Stimulated activated CD4-positive, alpha-beta T cell treated with anti-CD3 and anti-CD28 coated beads, Interleukin-2, amount 100 ng/mL, for 4 hours (primary cell): Measurements from ENCODE around the gene EIF1AD.
"Not testable (repeated sequence)": the region's sequence is repeated elsewhere in the genome, so short reads cannot be mapped to it uniquely, and the experiment has no call there.

Experiments
- DNase-seq: peaks from one replicate; pipeline ENCODE4 v3.0.0-alpha.2; 2020; ENCODE audit warnings: low read depth

EIF1AD gene

GRCh38 chr11:66022401-66023185 lies 20.6 kb upstream of the EIF1AD start:
- peak; percentile 62 for DNase-seq

- no peak for DNase-seq
Measured at GRCh38 chr11:66020618-66021357, 18.8 kb upstream of the EIF1AD start.

GRCh38 chr11:66020212-66020611 lies 18.3 kb upstream of the EIF1AD start:
- DNase-seq: no peak

- peak; percentile 76 for DNase-seq
Measured at GRCh38 chr11:66017321-66017720, 15.4 kb upstream of the EIF1AD start.

GRCh38 chr11:66016793-66017177 lies 14.8 kb upstream of the EIF1AD start:
- no peak for DNase-seq

GRCh38 chr11:66015936-66016792 lies 14.2 kb upstream of the EIF1AD start:
- no peak for DNase-seq

GRCh38 chr11:66015454-66015881 lies 13.5 kb upstream of the EIF1AD start:
- no peak for DNase-seq

- no peak for DNase-seq
Measured at GRCh38 chr11:66014804-66015453, 13.0 kb upstream of the EIF1AD start.

- no peak for DNase-seq
Measured at GRCh38 chr11:66013762-66014100, 11.8 kb upstream of the EIF1AD start.

GRCh38 chr11:66012946-66013761 lies 11.2 kb upstream of the EIF1AD start:
- DNase-seq: no peak

GRCh38 chr11:66012371-66012945 lies 10.5 kb upstream of the EIF1AD start:
- DNase-seq: no peak

GRCh38 chr11:66011785-66012303 lies 9.9 kb upstream of the EIF1AD start, which contains the start of gene CST6:
Gene CST6 (plus strand): TSS chr11:66012008. CDS start chr11:66012045, 37 bp downstream.
- no peak for DNase-seq

- DNase-seq: no peak
Measured at GRCh38 chr11:66011239-66011784, 9.4 kb upstream of the EIF1AD start.

- not testable (repeated sequence) for DNase-seq
Measured at GRCh38 chr11:66010036-66010435, 8.1 kb upstream of the EIF1AD start.

GRCh38 chr11:66008468-66009101 lies 6.6 kb upstream of the EIF1AD start:
- DNase-seq: no peak

GRCh38 chr11:66008095-66008467 lies 6.1 kb upstream of the EIF1AD start:
- DNase-seq: no peak

- no peak for DNase-seq
Measured at GRCh38 chr11:66007201-66007634, 5.3 kb upstream of the EIF1AD start.

GRCh38 chr11:66006891-66007176 lies 4.9 kb upstream of the EIF1AD start:
- no peak for DNase-seq

- DNase-seq: no peak
Measured at GRCh38 chr11:66006134-66006890, 4.4 kb upstream of the EIF1AD start.
